Measurements from ENCODE around the gene NUDT15. TPM values are rescaled to one million over a fixed set of nuclear protein-coding genes. Genes with fewer than 3 reads are reported as not detected.

Gene NUDT15
- 7.8 TPM for total RNA-seq

GRCh38 chr13:48037346-48038173, at the start of gene NUDT15:
Gene NUDT15, plus strand, starts transcription at chr13:48037726. Its CDS starts 21 bp downstream, at chr13:48037747.

DNA sequence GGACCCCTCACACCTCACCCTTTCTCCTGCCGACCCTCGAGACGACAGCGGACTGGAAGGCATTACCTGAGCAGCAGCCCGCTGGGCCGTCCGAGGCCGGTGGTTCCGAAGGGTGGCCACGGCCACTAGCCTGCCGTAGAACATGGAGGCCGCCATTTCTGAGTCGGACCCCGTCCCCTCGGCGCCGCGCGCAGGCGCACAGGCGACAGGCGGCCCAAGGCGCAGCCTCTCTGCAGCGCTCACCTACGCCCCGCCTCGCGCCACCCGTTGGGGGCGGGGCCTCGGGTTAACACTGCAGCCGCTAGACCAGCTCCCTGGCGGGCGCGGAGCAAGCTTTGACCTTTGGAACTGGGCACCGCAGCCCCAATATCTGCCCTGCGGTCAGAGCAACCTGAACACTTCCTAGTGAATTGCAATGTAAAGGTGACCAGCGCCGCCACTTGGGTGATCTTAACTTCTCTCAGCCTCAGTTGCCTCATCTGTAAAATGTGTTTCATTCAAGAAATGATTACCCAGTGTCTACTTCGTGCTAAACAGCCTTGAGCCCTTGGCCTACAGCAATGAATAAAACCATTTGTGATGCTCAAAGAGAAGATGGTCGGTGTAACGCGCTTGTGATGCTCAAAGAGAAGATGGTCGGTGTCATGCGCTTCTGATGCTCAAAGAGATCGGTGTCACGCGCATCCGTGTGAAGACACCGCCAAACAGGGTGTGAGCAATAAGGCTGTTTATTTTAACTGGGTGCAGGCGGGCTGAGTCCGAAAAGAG, 36.2 kb upstream of the NUDT15 start, which contains the start of gene SUCLA2:
SUCLA2 (minus strand) TSS at position 160 of the 768 bp plus-strand sequence; CDS start at position 156, 4 bp downstream.

DNA sequence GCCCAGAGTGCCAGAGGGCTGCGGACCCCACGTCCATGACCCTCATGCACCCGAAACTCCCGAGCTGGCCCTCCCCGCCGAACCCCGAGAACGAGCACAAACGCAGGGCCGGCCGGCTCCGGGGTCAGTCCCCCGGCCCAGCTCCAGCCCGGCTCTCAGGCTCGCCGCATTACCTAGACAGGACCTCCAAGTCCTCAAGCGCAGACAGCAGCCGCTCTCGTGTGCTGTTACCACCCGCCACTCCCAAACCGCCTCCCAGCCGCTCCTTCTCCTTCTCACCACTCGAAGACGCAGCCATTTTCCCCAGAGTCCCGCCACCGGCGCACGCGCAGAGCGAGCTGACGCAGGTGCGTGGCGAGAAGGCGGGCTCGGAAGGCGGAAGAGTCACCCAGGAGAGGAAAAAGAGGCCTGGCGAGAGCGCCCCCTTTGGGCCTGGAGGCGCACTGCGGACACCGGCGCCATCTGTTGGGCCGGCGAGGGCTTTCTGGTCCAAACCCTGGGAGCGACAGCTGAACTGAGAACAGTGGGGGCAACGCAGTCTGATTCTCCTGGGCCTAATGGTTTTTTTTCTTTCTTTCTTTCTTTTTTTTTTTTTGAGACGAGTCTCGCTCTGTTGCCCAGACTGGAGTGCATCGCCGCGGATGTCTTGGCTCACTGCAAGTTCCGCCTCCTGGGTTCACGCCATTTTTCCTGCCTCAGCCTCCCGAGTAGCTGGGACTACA, 57.4 kb downstream of the NUDT15 start, which contains the start of gene MED4:
MED4 (minus strand) TSS at position 324 of the 722 bp plus-strand sequence; CDS start at position 298, 26 bp downstream.

Other genes starting within 250 kb of the NUDT15 start
- 69.8 TPM for gene SUCLA2, start 36.5 kb upstream of the NUDT15 start, total RNA-seq
- 26.6 TPM for gene MED4, start 57.4 kb downstream of the NUDT15 start, total RNA-seq
- gene ITM2B, start 195.5 kb downstream of the NUDT15 start, total RNA-seq: 97.3 TPM